ENCODE data around the gene ELOVL1. TPM values are rescaled to one million over a fixed set of nuclear protein-coding genes. Genes with fewer than 3 reads are reported as not detected.

Gene ELOVL1
- total RNA-seq = 24.7 TPM

GRCh38 chr1:43367904-43368645 is at the start of gene ELOVL1:
TSS of gene ELOVL1 (minus strand) at chr1:43368011. CDS start at chr1:43365609, 2,402 bp downstream.

GRCh38 chr1:43389326-43390313 is 21.8 kb upstream of the ELOVL1 start, which contains the start of the genes MED8 and SZT2:
TSS of gene MED8 (minus strand) at chr1:43389800. CDS start at chr1:43389764, 36 bp downstream.
TSS of gene SZT2 (plus strand) at chr1:43389899. CDS start at chr1:43389969, 70 bp downstream.

GRCh38 chr1:43358746-43359693 is 8.8 kb downstream of the ELOVL1 start, which contains the start of gene CDC20:
TSS of gene CDC20 (plus strand) at chr1:43358981. CDS start at chr1:43359216, 235 bp downstream.

GRCh38 chr1:43337588-43337987 is 30.2 kb downstream of the ELOVL1 start, which contains the start of gene MPL:
TSS of gene MPL (plus strand) at chr1:43337818. CDS start at chr1:43337849, 31 bp downstream.

Other genes with a start within 250 kb of the ELOVL1 start
- 30.8 TPM for gene EBNA1BP2, start 195.7 kb downstream of the ELOVL1 start, total RNA-seq
- 0.70 TPM for gene CFAP57, start 195.7 kb downstream of the ELOVL1 start, total RNA-seq
- 9.1 TPM for gene TMEM125, start 98.0 kb downstream of the ELOVL1 start, total RNA-seq
- 12.9 TPM for gene C1orf210, start 82.4 kb downstream of the ELOVL1 start, total RNA-seq
- gene TIE1, start 67.0 kb downstream of the ELOVL1 start, total RNA-seq = 87.1 TPM
- 0.58 TPM for gene MPL, start 30.2 kb downstream of the ELOVL1 start, total RNA-seq
- 24.5 TPM for gene CDC20, start 9.0 kb downstream of the ELOVL1 start, total RNA-seq
- 21.8 TPM for gene MED8, start 21.8 kb upstream of the ELOVL1 start, total RNA-seq
- gene SZT2, start 21.9 kb upstream of the ELOVL1 start, total RNA-seq = 47.8 TPM
- gene HYI, start 85.9 kb upstream of the ELOVL1 start, total RNA-seq = 78.1 TPM
- 151 TPM for gene PTPRF, start 162.9 kb upstream of the ELOVL1 start, total RNA-seq

All from metanephros (tissue), 1 donor.